HG03060 (cell line): ENCODE measurements around the gene GSX1.
"Not testable (repeated sequence)": the region's sequence is repeated elsewhere in the genome, so short reads cannot be mapped to it uniquely, and the experiment has no call there.

Experiments
- ATAC-seq: cut with Tn5 transposase; IDR thresholded peaks from one replicate; pipeline ENCODE4 v1.9.1; 2021; ENCODE audit warnings: low read depth, moderate number of reproducible peaks; ENCODE audit not compliant: unreplicated experiment

GSX1 gene

DNA sequence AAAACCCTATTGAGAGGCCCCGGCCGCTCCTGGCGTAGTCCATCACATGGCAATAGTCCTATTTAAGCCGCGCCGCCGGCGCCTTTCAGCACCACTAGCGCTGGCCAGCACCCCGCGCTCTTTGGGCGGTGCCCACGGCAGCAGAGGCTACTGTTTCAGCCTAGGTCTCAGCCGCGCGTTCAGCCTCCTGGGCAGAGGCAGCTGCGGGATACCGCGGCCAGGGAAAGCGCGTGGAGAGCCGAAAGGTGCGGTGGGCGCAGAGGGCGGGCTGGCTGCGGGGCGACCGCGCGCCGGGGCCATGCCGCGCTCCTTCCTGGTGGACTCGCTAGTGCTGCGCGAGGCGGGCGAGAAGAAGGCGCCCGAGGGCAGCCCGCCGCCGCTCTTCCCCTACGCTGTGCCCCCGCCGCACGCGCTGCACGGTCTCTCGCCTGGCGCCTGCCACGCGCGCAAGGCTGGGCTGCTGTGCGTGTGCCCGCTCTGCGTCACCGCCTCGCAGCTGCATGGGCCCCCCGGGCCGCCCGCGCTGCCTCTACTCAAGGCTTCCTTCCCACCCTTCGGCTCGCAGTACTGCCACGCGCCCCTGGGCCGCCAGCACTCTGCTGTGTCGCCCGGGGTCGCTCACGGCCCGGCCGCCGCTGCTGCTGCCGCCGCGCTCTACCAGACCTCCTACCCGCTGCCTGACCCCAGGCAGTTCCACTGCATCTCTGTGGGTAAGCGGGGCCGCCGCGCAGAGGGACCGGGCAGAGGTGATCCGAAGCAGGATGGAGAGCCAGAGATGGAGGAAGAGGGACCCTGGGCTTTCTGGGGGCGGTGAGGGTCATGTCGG lies at the start of gene GSX1:
GSX1 (plus strand) TSS at position 91 of the 826 bp plus-strand sequence; CDS start at position 299, 208 bp downstream.
- ATAC-seq: no peak

DNA sequence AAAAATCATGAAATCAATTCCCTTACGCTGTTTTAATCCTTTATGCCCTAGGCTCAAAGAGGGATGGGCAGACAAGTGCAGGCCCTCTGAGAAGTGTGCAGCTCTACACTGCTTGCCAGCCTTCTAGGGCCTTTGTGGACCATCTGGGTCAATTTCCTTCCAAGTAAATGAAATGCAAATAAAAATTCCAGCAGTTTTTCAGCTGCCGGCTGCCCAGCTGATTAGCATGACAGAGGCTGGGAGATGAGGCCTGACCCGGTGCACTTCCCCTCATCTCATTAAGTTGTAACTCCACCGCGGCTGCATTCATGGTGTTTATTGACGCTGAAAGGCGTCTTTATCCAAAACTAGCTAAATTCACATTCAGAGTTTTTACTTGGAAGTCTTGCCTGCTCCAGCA lies 47.5 kb upstream of the GSX1 start:
- no peak for ATAC-seq

DNA sequence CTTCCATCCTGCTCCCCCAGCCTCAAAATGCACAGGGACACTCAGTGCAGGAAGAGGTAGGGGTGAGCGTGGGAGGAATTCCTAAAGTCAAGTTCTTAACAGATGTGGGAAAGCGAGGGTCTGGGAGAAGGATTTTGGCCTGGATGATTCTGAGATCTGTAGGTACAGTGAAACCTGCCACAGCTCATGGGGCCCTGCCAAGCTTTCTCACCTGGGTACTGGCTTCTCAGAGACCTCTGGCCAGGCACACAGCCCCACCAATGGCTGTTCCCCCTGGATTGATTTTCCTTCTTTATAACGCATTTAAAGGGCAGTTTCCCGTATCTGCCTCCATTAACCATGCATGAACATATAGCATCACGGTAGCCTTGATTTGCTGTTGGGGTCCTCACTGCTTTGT lies 47.0 kb upstream of the GSX1 start:
- ATAC-seq: no peak

DNA sequence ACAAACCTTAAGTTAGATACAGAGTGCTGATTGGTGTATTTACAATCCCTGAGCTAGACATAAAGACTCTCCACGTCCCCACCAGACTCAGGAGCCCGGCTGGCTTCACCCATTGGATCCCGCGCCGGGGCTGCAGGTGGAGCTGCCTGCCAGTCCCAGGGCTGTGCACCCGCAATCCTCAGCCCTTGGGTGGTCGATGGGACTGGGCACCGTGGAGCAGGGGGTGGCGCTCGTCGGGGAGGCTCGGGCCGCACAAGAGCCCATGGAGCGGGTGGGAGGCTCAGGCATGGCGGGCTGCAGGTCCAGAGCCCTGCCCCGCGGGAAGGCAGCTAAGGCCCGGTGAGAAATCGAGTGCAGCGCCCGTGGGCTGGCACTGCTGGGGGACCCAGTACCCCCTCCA lies 44.1 kb upstream of the GSX1 start:
- ATAC-seq: not testable (repeated sequence)

DNA sequence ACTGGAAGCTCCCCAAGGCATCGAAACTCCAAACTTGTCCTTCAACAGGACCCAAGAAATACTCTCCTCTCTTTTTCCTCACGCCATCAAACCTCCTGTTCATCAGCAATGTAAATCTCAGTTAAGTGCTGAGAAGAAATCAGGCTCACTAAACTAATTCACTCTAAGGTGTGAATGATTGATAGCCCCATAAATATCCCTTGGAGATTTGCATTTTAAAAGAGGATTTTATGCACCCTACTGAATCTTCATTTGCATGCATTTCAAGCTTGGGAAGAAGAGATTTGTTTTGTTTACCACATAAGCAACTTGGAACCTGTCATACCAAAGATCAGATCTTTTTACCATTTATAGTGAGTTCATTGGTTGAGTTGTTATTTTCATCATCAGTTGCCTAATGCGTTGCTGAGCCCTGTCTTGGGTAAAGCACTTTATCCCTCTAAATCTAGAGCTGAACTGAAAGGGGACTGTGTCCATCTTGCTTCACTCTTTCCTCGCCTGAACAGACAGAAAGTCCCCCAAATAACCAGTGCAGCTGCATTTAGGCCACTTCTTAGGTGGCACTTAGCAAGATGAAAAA lies 40.2 kb upstream of the GSX1 start:
- no peak for ATAC-seq

DNA sequence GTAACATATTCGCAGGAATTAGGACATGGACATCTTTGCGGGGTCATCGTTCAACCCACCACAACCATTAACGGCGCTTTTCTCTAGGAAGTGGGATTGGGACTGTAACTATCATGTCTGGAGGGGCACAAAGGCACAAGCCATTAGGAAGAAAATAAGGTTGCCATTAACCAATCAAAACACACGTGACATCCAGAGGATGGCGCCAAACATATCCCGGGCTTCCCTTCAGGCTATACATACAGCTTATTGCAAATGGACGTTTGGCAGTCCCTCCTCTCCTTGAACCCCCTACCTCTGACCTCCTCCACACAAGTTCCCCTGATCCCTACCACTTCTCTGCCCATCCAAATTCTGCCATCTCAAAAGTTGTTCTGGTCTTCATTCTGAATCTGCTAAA lies 26.6 kb upstream of the GSX1 start:
- no peak for ATAC-seq

DNA sequence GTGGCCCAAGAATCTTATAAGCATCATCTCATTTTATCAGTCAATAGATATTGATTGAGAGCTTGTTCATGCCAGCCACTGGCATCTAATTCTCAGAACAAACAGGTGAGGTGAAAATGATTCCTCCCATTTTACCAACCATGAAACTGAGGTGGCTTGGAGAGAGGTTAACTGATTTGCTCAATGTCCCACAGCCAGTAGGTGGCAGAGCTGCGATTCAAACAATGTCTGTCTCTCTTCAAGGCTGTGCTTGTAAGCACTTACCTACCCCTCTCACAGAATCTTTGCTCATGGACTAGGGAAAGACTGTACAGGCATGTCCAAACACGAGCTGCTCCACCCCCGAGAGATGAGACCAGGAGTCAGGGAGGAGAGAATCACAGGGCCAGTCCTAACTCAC lies 21.5 kb upstream of the GSX1 start:
- ATAC-seq: no peak

DNA sequence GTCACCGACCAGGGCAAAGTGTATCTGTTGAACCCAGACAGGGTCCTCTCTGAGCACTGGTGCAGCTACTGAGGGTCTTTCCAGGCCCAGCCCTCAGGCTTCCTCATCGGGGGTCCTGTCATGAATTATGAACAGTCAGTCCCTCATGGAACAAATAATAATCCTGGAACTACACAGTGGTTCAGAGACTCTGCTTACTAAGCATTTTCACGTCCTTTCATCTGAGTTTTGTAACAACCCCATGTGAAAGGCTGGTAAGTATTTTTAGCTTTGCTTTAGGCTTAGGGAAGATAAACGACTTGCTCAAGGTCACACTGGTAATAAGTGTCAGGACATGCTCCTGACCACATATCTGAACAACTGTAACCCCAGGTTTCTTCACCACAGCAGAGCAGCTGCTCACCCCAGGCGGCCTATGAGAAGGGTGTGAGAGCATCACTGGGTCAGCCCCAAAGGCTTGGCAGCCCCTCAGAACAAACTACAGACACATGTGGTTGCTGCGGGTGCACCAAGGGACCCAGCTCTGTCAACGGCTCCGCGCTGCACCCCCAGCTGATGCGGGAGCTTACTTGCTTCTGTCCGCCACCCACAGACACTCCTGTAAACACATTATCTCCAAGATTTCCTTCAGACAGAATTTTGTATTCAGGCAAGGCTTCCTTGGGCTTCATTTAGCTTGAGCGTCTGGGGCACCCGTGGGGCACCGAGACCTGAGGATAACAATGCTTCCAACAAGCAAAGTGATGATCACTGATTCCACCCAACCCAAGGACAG lies 19.4 kb upstream of the GSX1 start:
- ATAC-seq: no peak

DNA sequence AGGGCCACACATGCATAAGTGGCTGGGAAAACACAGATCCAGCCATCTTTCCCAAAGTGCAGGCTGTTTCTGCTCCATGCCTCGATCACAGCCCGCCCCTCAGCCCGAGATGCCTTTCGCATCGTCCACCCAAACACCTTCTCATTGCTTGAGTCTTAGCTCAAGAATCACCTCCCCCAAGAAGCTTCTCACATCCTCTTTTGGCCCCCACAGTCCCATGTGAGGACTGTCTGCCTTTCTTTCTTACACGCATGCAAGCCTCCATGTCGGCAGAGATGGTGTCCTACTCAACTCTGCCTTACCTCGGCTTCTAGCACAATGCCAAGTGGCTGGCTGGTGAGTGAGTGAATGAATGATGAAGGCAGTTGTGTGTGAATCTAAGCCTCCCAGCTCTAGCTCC lies 18.1 kb upstream of the GSX1 start:
- no peak for ATAC-seq

DNA sequence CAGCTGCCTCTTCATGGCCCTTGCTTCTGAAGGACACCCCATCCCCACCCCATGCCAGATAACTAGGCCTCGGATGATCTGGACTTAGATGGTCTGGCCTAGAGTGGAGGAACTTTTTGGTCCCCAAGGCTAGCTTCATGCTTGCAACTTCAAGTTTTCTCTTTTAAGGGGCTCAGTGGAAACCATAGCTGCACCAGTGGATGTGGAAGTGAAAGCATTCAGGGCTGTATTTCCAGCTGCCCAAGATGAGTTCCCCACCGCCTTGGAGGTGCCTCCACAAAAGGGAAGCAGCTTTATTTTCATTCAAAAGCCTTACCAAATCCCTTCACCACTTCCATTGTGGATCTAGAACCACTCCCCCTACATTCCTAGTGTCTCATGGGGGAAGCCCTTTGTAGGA lies 17.6 kb upstream of the GSX1 start:
- no peak for ATAC-seq

DNA sequence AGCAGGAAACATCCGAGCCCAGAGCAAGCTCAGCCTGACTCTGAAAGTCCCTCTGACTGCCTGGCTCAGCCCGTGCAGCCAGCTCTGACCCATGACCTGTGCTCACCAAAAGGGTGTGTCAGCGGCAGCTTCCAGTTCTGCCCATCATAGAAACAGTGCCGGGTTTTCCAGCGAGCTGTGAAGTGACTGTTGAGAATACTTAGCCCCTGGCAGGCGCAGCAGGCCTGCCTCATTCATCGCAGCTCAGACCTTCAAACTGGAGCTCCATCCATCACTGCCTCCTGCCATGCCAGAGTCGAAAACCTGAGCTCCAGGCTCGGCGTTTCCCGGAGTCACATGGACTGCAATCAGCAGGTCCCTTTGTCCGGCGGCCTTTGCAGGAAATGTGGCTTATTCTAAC lies 16.3 kb upstream of the GSX1 start:
- ATAC-seq: no peak

DNA sequence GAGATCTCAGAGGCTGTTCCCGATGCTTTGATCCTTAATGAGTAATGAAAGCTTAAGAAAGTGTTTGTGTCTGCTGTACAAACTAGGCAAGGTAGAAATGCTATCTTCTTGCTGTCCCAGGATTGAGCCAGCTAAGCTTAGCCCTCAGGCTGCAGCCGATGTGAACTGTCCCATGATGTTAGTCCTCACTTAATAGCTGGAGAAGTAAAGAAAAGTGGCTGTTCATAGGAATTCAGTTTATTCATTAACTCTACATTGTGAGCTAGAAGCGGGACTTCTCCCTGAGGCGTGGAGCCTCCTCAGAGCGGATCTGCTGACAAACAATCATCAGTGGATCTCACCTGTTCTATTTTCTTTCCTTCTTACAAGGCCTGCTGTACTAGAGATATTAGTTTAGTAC lies 10.1 kb upstream of the GSX1 start:
- ATAC-seq: no peak

DNA sequence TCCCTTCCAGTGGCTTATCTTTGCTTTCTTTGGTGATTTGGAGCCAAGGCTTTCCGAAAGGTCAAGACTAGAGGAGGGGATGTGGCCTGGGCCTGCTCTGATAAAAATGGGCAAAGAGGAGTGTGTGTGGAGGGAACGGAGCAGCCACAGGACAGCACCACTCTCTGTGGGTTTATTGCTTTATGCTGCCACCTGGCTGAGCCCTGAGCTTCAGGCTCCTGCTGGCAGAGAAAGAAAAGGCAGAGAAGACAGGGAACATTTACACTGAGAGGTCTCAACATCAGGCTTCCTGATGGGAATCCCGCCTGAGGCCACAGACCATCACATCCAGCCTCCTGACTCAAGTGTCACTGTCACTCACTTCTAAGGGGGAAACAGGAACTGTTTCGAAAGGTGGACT lies 9.2 kb upstream of the GSX1 start:
- ATAC-seq: no peak

DNA sequence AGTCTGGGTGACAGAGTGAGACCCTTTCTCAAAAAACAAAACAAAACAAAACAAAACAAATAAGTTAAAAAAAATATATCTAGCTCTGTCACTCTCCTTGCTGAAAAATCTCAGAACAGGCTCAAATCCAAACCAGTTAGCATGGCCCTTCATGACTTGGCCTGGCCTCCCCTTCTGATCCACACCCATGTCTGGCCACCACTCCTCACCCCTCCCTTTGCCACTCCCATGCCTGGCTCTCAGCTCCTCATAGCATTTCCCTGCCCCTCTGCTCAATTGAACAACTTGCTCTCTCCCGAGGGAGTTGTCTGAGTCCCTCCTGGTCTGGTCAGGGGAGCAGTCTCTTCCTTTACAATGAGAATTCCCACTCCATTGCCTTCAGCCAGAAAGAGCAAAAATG lies 4.0 kb upstream of the GSX1 start:
- no peak for ATAC-seq

DNA sequence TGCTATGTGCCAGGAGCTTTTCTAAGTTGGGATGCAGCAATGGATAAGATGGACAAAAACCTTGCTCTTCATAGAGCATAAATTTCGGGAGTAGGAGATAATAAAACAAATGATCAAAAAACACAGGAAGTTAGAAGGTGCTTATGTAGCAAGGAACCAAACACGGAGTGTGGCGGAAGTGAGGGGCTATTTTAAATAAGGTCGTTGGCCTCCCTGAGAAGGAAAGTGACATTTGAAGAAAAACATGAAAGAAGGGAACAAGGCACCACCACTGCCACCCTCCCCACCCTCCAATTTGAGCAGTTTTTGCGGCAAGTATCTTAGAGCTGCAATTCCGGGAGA lies 3.2 kb upstream of the GSX1 start:
- no peak for ATAC-seq

DNA sequence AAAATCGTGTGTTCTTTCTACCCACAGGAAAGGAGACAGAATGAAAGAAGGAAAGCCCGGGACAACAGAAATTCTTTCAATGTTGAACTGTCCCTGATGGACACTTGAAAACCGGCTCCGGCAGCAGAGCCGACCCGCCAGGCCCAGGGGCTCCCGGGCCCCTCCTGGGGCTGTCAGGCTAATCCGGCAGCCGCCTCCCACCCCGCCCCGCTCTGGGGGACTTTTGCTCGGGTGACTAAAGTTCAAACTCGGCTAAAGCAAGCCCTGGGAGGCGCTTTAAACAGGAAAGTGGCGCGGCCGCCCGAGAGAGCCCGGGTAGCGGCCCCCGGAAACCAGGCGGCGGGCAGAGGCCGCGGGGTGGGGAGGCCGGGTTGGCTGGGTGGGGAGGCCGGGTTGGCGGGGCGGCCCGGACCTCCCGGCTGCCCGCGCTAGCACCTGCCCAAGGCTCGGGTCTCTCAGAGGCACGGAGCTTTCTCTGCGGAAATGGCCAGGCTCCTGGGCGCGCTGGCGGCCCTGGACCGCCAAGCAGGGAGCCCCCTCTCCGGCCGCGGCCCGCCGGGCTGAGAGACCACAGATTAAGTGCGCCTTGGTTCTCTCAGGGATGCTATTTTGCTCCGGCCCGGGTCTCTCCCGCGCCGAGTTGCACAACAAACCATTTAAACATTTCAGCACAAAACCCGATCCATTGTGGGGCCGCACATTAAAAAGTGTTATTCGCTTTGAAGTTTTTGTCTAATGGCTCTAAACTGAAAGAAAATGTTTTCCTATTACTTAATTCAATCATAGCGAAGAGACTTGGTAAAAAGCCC lies 2.6 kb upstream of the GSX1 start:
- ATAC-seq: no peak

DNA sequence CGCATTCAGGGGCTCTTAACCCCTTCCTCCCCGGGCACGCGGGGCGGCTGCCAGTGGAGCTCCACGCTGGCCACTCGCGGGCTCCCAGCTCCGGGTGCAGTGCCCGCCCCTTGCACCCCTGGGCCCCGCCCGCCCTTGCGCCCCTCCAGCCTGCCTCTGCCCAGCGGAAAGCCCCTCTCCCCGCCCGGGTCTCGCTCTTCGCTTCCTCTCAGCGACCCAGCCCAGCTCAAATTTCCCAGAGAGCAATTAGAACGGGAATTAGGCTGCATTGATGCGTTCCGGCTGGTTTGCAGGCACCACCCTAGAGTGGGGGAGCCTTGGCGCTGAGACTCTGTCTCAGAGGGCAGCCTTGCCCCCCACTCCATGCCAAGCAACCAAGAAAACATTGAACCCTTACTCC lies 1.8 kb upstream of the GSX1 start:
- no peak for ATAC-seq

DNA sequence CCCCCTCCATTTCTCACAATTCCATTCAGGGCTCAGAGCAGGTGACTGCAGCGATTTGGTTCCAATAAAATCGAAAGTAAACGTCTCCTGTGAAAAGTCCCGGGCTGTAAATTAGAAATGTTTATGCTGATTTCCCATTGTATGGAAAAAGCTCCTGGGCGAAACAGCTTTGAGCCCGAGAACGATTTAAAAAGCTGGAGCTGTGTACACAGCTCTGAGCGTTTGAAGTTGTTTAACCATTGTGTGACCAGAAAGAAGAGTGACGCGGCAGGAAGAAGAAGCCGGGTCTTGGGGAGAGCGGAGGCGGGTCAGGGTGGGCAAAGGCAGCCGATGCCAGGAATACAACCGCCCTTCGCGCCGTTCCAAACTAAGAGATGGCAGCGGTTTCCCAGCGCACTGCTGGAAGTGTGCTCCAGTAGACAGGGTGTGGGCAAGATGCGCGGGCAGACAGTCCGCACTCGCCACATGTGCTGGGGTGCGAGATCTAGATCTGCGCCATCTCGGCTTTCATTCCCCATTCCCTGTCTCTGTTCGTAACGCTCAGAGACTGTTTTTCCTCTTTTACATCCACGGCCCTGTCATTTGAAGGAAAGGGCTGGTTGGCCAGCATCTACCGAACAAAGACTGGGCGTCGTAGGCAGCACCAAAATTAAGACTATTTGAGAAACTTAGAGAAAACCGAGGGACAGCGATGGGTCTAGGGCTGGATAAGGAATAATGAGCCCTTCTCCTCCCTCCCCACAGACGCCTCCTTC lies 960 bp upstream of the GSX1 start:
- ATAC-seq: no peak

DNA sequence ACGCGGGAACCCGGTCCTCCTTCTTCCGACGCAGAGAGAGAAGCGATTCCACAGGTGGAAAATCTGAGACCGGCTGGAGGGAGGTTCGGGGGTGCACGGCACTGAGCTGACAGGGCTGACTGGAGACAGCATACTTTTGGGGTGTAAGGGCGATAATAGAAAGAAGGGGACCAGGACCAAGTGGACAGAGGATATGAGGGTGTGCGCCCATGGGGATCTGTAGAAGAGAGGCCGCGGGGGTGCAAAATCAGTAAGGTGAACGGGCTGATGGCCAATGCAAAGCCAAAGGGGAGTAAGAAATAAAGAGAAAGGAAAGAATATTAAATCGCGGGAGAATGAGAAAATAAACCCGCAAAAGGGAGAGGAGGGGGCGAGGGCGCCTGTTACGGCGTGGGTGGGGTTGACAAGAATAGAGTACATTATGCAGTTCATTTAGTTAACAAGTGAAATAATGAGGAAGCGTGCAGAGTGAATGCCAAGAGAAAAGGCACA lies 336 bp upstream of the GSX1 start:
- ATAC-seq: no peak
